Nephron (organoid): ENCODE results near the gene SPATA31D3.
"Not testable (repeated sequence)": the region's sequence is repeated elsewhere in the genome, so short reads cannot be mapped to it uniquely, and the experiment has no call there.

Source experiments
- H3K27ac Mint-ChIP-seq, 3 experiments: 2 replicates each; pipeline ENCODE4 v1.8.0; 2020; ENCODE audit warnings: mixed read lengths in 3 of 3, mild to moderate bottlenecking in 2 of 3, moderate library complexity in 1 of 3
- H3K27me3 Mint-ChIP-seq: 2 replicates; pipeline ENCODE4 v1.8.0; 2021; ENCODE audit warnings: low read depth, mild to moderate bottlenecking, moderate library complexity, mixed read lengths
- H3K36me3 Mint-ChIP-seq: 2 replicates; pipeline ENCODE4 v1.8.0; 2020; ENCODE audit warnings: low read depth, mixed read lengths
- H3K4me1 Mint-ChIP-seq: 2 replicates; pipeline ENCODE4 v1.8.0; 2020; ENCODE audit warnings: mixed read lengths
- H3K4me3 Mint-ChIP-seq, 3 experiments: 2 replicates each; pipeline ENCODE4 v1.8.0; 2020; ENCODE audit warnings: mild to moderate bottlenecking in 3 of 3, mixed read lengths in 3 of 3, moderate library complexity in 2 of 3
- H3K9me3 Mint-ChIP-seq: 2 replicates; pipeline ENCODE4 v1.8.0; 2020; ENCODE audit warnings: mixed read lengths
- CTCF ChIP-seq, 3 experiments: fragments of 200-600 bp; sonication (generic); IDR thresholded peaks; one replicate each; pipeline ENCODE4 v1.5.0; 2021; ENCODE audit warnings: antibody characterized with exemption in 3 of 3; ENCODE audit not compliant: unreplicated experiment in 3 of 3

The SPATA31D3 gene

DNA sequence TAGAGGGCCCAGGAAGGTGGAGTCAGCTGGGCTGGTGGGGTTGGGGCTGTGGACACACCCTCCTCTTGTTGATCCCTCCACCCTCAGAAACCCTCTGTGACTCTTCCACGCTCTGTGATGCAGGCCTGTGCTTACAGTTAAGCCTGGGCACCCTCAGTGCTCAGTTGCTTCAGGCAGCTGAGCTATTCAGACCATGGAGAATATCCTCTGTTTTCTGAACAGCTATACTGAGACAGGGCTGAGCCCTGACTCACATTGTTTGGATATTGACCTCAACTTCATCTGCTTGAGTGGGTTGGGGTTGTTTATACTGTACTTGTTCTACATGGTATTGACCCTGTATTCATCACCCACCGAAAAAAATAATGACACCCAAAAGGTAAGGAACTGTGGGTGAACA is at the start of gene SPATA31D3:
Gene SPATA31D3, plus strand, starts transcription at position 108 of the 400 bp plus-strand sequence. Its CDS starts 86 bp downstream, at position 194.
- H3K27me3 Mint-ChIP-seq, H3K27ac Mint-ChIP-seq, H3K4me3 Mint-ChIP-seq, H3K36me3 Mint-ChIP-seq, H3K9me3 Mint-ChIP-seq, H3K4me1 Mint-ChIP-seq: not testable (repeated sequence)

GRCh38 chr9:81893929-81894328 is 49.4 kb upstream of the SPATA31D3 start:
- Mint-ChIP-seq H3K27me3 (peaks cover 5% of the 10 kb centered on the region), H3K36me3 (no peaks in the 10 kb centered on the region), H3K4me3 (no peak overlapping the region), H3K9me3 (no peaks in the 10 kb centered on the region), H3K4me1 (no peaks in the 10 kb centered on the region), H3K27ac (no peak overlapping the region)
- TF ChIP-seq CTCF (IDR thresholded peaks at IDR 0.05; ENCODE audit: unreplicated experiment in 3 of 3), result no peak

DNA sequence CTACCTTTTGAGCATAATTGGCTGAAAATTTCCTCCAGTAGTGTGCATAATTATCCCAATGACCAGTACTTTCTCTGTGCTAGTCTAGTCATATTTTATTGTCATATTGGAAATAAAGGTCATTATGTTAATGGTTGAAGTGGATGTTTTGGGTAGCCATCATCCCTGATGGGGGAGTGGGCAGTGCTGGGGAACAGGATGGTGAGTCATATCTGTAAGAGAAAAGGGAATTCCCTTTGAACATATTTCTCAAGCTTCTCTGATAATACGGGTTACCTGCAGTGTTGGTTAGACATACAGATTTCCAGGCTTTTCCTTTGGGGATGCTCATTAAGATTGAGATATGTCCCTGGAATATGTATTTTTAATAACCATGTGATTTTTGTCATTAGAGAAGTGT is 48.4 kb upstream of the SPATA31D3 start:
- peaks cover 5% of the 10 kb centered on the region for H3K27me3 Mint-ChIP-seq
- H3K4me3 Mint-ChIP-seq, result no peak overlapping the region
- no peaks in the 10 kb centered on the region for H3K9me3 Mint-ChIP-seq
- TF ChIP-seq CTCF (IDR thresholded peaks at IDR 0.05; ENCODE audit: unreplicated experiment in 3 of 3), result no peak
- H3K27ac Mint-ChIP-seq, result no peak overlapping the region
- H3K36me3 Mint-ChIP-seq, result no peaks in the 10 kb centered on the region
- no peaks in the 10 kb centered on the region for H3K4me1 Mint-ChIP-seq

GRCh38 chr9:81896070-81896469 is 47.2 kb upstream of the SPATA31D3 start:
- no peak overlapping the region for H3K27ac Mint-ChIP-seq
- H3K36me3 Mint-ChIP-seq, result no peaks in the 10 kb centered on the region
- no peak for TF ChIP-seq CTCF (IDR thresholded peaks at IDR 0.05; ENCODE audit: unreplicated experiment in 3 of 3)

GRCh38 chr9:81898851-81899250 is 44.4 kb upstream of the SPATA31D3 start:
- no peaks in the 10 kb centered on the region for H3K9me3 Mint-ChIP-seq
- no peaks in the 10 kb centered on the region for H3K36me3 Mint-ChIP-seq
- H3K27me3 Mint-ChIP-seq, result no peaks in the 10 kb centered on the region
- H3K4me1 Mint-ChIP-seq, result no peaks in the 10 kb centered on the region
- no peak overlapping the region for H3K27ac Mint-ChIP-seq
- H3K4me3 Mint-ChIP-seq, result no peak overlapping the region
- TF ChIP-seq CTCF (IDR thresholded peaks at IDR 0.05; ENCODE audit: unreplicated experiment in 3 of 3), result no peak

More at GRCh38 chr9:81896070-81896469, 47.2 kb upstream of the SPATA31D3 start:
- Mint-ChIP-seq H3K9me3 (no peaks in the 10 kb centered on the region), H3K4me3 (no peak overlapping the region), H3K27me3 (peaks cover 5% of the 10 kb centered on the region), H3K4me1 (no peaks in the 10 kb centered on the region)

GRCh38 chr9:81902196-81902595 is 41.1 kb upstream of the SPATA31D3 start:
- no peaks in the 10 kb centered on the region for H3K36me3 Mint-ChIP-seq
- H3K9me3 Mint-ChIP-seq, result no peaks in the 10 kb centered on the region
- no peak overlapping the region for H3K27ac Mint-ChIP-seq
- TF ChIP-seq CTCF (IDR thresholded peaks at IDR 0.05; ENCODE audit: unreplicated experiment in 3 of 3), result no peak
- no peak overlapping the region for H3K4me3 Mint-ChIP-seq
- H3K27me3 Mint-ChIP-seq, result no peaks in the 10 kb centered on the region
- peaks cover 6% of the 10 kb centered on the region for H3K4me1 Mint-ChIP-seq
